Limb (tissue), 2 donors: Measurements from ENCODE around the gene CLOCK.
"Not testable (repeated sequence)": the region's sequence is repeated elsewhere in the genome, so short reads cannot be mapped to it uniquely, and the experiment has no call there.

ENCODE experiments used
- DNase-seq, 2 donors: peaks; one replicate each; pipeline ENCODE4 v3.0.0-alpha.2; 2016; ENCODE audit errors: extremely low spot score in 2 of 2

Gene CLOCK, protein sequence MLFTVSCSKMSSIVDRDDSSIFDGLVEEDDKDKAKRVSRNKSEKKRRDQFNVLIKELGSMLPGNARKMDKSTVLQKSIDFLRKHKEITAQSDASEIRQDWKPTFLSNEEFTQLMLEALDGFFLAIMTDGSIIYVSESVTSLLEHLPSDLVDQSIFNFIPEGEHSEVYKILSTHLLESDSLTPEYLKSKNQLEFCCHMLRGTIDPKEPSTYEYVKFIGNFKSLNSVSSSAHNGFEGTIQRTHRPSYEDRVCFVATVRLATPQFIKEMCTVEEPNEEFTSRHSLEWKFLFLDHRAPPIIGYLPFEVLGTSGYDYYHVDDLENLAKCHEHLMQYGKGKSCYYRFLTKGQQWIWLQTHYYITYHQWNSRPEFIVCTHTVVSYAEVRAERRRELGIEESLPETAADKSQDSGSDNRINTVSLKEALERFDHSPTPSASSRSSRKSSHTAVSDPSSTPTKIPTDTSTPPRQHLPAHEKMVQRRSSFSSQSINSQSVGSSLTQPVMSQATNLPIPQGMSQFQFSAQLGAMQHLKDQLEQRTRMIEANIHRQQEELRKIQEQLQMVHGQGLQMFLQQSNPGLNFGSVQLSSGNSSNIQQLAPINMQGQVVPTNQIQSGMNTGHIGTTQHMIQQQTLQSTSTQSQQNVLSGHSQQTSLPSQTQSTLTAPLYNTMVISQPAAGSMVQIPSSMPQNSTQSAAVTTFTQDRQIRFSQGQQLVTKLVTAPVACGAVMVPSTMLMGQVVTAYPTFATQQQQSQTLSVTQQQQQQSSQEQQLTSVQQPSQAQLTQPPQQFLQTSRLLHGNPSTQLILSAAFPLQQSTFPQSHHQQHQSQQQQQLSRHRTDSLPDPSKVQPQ

GRCh38 chr4:55546756-55547465 is at the start of gene CLOCK:
TSS of gene CLOCK (minus strand) at chr4:55546909. CDS start at chr4:55482785, 64,124 bp downstream.
- DNase-seq = peak in 1 of 2 donors; percentile 89

GRCh38 chr4:55592014-55592413 is 45.3 kb upstream of the CLOCK start, which contains the start of gene PDCL2:
TSS of gene PDCL2 (minus strand) at chr4:55592245. CDS start at chr4:55592109, 136 bp downstream.
- no peak for DNase-seq

GRCh38 chr4:55588160-55588559 is 41.5 kb upstream of the CLOCK start:
- no peak for DNase-seq

DNA sequence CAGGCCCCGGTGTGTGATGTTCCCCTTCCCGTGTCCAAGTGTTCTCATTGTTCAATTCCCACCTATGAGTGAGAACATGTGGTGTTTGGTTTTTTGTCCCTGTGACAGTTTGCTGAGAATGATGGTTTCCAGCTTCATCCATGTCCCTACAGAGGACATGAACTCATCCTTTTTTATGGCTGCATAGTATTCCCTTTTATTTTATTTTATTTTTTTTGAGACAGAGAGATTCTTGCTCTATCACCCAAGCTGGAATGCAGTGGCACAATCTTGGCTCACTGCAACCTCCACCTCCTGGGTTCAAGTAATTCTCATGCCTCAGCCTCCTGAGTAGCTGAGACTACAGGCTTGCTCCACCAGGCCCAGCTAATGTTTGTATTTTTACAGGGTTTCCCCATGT is 36.1 kb upstream of the CLOCK start:
- not testable (repeated sequence) for DNase-seq

DNA sequence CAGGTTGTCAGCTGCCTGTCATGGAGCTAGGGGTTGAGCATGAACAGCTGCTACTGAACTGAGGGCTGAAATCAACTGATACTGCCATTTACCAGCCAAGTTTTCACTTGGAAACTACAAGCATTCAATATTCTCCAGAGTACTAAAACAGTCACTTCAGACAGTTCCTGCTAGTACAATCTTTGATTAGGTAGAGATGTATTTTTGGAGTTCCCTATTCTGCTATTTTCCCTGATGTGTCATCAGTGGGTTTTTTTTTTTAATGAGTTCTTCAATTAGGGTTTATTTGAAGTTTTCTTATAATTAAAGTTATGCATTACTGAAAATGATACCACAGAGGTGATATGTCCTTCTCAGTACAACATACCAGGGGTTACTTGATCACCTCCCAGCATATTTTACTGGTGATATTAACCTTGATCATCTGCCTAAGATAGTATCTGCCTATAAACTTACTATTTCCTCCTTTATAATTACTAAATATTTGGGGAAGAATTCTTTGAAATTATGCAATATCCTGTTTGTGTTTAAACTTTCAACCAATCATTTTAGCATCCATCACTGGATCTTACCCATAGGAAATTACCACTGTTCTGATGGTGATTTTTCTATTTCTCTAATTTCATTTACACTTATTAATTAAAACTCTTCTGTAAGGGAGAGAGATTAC is 31.8 kb upstream of the CLOCK start:
- DNase-seq = no peak

- no peak for DNase-seq
Measured at GRCh38 chr4:55575513-55575912, 28.8 kb upstream of the CLOCK start.

- no peak for DNase-seq
Measured at GRCh38 chr4:55574252-55574651, 27.5 kb upstream of the CLOCK start.

DNA sequence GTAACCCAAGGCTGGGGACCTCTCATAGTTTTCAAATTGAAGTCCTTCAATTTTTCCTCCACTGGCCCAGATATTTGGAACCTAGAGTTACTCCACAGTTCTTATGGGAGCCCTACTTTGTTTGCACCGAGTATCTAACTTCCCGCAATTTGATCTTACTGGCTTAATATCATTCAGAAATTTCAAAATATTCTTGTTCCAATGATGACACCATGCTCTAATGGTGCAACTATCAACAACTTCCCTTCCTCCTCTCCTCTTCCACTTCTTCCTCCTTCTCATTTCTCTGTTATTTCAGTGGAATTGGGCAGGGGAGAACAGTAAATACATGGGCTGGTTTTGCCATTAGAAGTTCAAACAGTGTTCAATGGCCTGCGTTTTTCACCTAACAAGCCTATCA is 25.1 kb upstream of the CLOCK start:
- no peak for DNase-seq

DNA sequence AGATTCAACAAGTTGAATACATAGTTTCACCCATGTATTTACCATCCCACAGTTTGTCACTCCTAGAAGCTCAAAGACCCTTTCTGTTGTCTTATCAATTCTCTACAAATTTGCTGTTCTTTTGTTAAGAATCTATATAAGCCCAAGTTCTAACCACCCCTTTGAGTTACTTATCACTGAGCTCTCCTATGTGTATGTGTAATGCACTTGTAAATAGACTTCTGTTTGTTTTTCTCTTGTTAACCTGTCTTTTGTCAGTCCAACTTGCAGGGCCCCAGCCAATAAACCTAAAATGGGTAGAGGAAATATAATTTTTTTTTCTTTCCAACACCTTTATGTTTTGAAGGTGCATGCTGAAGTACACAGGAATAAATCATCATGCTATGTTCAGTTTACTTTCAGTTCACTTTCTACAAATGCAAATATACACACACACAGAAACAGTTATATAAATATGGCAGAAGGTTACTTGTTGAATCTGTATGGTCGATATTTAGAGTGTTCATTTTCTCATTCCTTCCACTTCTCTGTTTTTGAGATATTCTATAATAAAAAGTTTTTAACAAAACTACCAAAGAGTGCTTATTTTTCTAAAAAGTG is 22.3 kb upstream of the CLOCK start:
- DNase-seq = no peak

DNA sequence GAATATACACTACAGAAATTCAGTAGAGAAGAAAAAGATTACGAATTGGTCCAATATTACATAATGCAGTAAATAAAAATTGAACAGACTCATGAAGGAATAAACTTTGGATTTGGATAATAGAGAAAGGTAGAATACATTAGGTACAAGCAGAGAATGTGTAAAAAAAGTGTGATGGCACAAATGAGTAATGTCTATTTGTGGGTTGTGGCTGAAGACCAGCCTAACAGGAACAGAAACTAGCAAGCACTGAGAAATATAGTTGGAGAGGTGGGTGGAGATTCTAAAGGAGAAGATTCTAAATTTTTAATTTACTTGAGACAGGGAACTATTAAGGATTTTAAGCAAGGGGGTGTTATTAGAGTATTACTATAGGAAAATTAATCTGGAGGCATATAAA is 15.2 kb upstream of the CLOCK start:
- no peak for DNase-seq

DNA sequence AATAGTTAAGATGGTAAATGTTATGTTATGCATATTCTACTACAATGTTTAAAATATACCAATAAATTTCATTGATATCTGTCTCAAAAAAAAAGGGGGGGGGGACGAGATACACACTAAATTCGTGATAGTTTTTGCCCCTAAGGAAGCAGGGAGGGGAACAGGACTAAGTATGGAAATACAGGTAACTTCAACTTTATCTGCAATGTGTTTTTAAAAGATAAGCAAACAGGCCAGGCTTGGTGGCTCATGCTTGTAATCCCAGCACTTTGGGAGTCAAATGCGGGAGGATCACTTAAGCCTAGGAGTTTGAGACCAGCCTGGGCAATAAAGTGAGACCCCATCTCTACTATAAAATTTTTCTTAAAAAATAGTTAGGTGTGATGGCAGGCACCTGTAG is 13.4 kb upstream of the CLOCK start:
- no peak for DNase-seq

- DNase-seq = peak in 1 of 2 donors; percentile 66
Measured at GRCh38 chr4:55554453-55555030, 7.8 kb upstream of the CLOCK start.

DNA sequence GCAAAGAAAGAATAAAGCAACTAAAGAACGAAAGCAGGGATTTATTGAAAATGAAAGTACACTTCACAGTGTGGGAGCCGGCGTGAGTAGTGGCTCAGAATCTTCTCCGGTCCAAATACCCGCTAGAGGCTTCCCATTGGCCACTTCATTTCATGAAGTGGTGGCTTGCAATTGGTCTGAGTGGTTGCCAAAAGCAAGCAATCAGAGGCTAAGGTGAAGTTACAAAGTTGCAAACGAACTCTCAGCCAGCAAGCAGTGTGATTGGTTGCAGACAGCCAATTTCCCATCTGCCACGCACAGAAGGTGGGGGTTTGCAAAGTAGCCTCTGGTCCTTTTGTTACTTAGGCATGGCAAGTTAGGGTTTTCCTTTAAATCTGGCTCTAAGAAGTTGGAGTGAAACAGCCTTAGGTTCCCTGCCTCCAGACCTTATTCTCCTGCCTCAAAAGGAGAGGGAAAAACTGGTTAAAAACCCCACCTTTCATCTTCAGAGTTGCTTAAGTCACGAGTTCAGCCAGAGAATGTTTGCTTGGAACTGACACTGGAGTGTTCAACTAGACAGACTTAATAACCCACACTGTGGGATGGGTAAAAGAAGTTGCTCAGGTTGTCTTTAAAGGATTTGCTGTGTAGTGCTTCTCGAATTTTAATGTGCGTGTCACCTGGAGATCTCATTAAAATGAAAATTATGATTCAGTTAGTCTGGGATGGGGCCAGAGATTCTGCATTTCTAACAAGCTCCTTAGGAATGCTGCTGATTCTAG is 6.9 kb upstream of the CLOCK start:
- no peak for DNase-seq

DNA sequence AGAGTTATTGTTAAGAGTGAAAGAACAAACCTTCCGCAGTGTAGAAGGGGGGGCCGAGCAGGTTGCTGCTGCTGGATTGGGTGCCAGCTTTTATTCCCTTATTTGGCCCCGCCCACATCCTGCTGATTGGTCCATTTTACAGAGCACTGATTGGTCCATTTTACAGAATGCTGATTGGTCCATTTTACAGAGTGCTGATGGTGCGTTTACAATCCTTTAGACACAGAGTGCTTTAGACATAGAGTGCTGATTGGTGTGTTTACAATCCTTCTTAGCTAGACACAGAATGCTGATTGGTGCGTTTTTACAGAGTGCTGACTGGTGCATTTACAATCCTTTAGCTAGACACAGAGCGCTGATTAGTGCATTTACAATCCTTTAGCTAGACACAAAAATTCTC is 5.3 kb upstream of the CLOCK start:
- not testable (repeated sequence) for DNase-seq

DNA sequence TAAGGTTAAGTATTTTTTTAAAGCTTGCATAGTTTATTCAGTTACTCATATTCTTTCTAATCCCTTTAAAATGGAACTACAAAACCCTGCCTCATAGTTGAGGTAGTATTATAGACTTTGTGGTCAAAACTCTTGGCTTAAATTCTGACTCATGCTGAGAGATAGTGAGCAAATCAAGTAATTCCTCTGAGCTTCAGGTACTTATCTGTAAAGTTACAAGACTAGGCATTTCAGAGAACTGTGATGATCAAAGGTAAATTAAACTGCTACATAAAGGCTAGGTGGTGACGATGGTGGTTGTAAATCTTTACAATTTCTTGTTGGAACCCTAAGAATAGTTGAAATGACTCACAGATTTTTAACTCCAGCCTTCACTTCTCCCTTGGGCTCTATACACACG is 3.2 kb upstream of the CLOCK start:
- no peak for DNase-seq

DNA sequence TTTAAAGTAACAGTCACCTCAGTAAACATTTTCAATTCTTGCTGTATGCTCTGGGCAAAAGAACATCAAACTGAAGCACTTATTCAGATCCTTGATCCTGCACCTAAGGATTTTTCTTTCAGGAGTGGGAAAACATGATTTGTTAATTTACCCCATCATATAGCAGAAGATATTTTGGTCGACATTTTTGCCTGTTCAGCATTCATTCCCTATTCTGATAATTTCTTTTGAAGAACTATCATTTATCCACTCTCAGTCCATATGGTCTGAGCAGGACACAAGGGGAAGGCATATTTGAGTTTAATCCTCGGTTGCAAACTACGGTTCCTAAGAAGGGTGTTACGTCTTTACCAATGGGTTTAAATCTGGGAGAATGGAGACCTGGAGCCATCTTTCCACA is 1.2 kb upstream of the CLOCK start:
- DNase-seq = no peak

DNA sequence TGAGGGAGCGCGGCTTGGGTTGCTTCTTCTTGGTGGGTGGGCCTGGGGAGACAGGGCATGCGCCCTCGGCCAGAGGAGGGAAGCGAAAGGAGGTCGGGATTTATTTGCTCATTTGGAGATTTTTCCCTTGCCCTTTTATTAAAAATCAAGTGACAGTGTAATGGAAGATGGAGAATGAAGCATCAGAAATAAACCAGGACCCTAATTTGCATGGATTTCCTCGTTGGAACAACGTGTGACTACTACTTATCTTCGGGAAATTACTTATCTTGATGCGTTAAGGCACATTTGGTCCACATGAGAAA is 709 bp upstream of the CLOCK start:
- DNase-seq = peak in 1 of 2 donors; percentile 36

DNA sequence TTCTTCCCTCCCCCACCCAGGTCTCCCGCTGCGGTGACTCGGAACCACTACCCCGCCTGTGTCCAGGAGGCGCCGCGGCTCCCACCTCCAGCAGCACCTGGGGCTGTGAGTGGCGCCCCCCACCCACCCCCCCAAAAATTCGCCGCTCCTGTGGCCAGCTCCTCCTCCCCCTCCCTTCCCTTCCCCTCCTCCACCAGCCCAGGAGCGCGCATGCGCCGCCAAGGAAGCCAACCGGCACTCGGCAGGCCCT is 278 bp downstream of the CLOCK start:
- peak in 1 of 2 donors; percentile 93 for DNase-seq

DNA sequence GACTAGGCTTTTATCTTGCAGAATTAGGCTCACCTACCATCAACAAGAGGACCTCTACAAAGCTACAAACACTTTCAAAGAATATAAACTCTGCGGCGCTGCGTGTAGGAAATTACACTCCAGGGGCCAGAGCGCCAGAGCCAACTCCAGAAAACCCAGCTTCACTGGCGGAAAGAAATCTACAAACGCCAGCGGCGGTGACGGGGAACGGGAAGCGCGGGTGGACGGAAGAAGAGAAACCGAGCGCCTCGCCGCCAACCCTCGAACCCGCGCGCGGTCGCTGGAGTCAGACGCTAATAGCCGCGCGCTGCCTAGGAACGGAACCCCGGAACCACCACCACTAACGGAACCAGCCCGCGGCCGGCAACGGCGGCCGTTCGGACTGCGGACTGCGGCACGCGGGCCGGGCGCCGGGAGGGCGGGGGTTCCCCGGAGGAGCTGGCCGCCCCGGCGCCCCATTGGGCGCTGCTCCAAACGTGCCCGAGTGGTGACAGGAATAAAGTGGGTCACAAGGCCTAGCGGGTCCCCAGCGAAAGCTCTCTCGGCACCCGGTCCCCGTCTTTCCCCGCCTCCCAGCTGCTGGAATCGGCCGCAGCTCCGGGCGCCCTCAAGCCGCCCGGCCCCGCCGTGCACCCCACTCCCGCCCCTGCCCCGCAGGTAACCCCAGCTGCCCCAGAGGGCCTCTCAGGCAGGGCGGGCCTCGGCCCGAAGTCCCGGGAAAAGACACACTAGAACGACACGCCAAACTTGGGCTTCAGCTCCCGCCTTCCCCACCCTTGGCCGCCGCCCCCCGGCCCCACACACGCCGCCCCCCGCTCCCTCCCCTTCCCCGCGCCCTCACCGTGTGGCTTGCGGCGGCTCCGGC is 836 bp downstream of the CLOCK start:
- peak; percentile 83 to 84 for DNase-seq
